DOHH2 (cell line): ENCODE data around the gene POLR2J2.
"Not testable (repeated sequence)": the region's sequence is repeated elsewhere in the genome, so short reads cannot be mapped to it uniquely, and the experiment has no call there.

Experiments
- H3F3A ChIP-seq: fragments of 200-600 bp; sonication (generic), shearing (Covaris generic); 2 replicates; pipeline ENCODE4 v1.6.0; 2016; ENCODE audit warnings: antibody characterized with exemption, mild to moderate bottlenecking; ENCODE audit not compliant: control insufficient read depth, insufficient read depth
- H3K27ac ChIP-seq: fragments of 200-600 bp; sonication (generic); 2 replicates; pipeline ENCODE4 v1.5.1; 2014; ENCODE audit warnings: low read depth, mild to moderate bottlenecking, low read length, moderate library complexity
- H3K27me3 ChIP-seq: fragments of 200-600 bp; sonication (generic); 2 replicates; pipeline ENCODE4 v1.6.1; 2014; ENCODE audit warnings: mild to moderate bottlenecking, low read length, mixed read lengths; ENCODE audit not compliant: control insufficient read depth
- H3K36me3 ChIP-seq: fragments of 200-600 bp; sonication (generic); 2 replicates; pipeline ENCODE4 v1.6.1; 2014; ENCODE audit warnings: mild to moderate bottlenecking, low read length, moderate library complexity, mixed read lengths; ENCODE audit not compliant: control insufficient read depth
- H3K4me1 ChIP-seq: fragments of 200-600 bp; sonication (generic); 2 replicates; pipeline ENCODE4 v1.6.1; 2014; ENCODE audit warnings: mild to moderate bottlenecking, low read length, mixed read lengths; ENCODE audit not compliant: control insufficient read depth
- H3K4me2 ChIP-seq: fragments of 200-600 bp; sonication (generic); 2 replicates; pipeline ENCODE4 v1.6.0; 2014; ENCODE audit warnings: mild to moderate bottlenecking, low read length, moderate library complexity
- H3K4me3 ChIP-seq: fragments of 200-600 bp; sonication (generic); 2 replicates; pipeline ENCODE4 v1.5.1; 2014; ENCODE audit warnings: mild to moderate bottlenecking, low read length, mixed read lengths
- H3K79me2 ChIP-seq: fragments of 200-600 bp; sonication (generic); 2 replicates; pipeline ENCODE4 v1.6.1; 2014; ENCODE audit warnings: mild to moderate bottlenecking, low read length, mixed read lengths; ENCODE audit not compliant: control insufficient read depth
- H3K9me2 ChIP-seq: fragments of 200-600 bp; sonication (generic); replicated peaks from 2 replicates; pipeline ENCODE4 v1.6.1; 2014; ENCODE audit warnings: mild to moderate bottlenecking, low read length, mixed read lengths; ENCODE audit not compliant: control insufficient read depth
- H3K9me3 ChIP-seq: fragments of 200-600 bp; sonication (generic); 2 replicates; pipeline ENCODE4 v1.6.1; 2014; ENCODE audit warnings: antibody characterized with exemption, low read length, mixed read lengths; ENCODE audit not compliant: control insufficient read depth, insufficient read depth
- H4K20me1 ChIP-seq: fragments of 200-600 bp; sonication (generic); 2 replicates; pipeline ENCODE4 v1.6.0; 2014; ENCODE audit warnings: low read depth, mild to moderate bottlenecking, antibody characterized with exemption, low read length, moderate library complexity; ENCODE audit not compliant: control insufficient read depth, insufficient read depth

Gene POLR2J2

DNA sequence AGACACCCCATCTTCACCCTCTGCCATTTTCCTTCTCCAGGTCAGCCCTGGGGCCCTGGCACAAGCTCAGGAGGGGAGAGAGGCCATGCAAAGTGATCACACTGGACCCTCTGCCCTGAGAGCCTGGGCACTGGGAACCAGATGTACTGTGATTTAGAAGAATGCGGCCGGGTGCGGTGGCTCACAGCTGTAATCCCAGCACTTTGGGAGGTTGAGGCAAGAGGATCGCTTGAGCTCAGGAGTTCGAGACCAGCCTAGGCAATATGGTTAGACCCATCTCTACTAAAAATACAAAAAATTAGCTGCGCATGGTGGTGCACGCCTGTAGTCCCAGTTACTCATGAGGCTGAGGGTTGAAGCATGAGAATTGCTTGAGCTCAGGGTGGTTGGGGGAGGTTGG, 23.6 kb downstream of the POLR2J2 start:
- H3K4me2 ChIP-seq, H4K20me1 ChIP-seq, H3K9me2 ChIP-seq, H3K9me3 ChIP-seq, H3K27me3 ChIP-seq, H3K4me3 ChIP-seq, H3K79me2 ChIP-seq, H3K36me3 ChIP-seq, H3K4me1 ChIP-seq, H3F3A ChIP-seq, H3K27ac ChIP-seq: not testable (repeated sequence)

DNA sequence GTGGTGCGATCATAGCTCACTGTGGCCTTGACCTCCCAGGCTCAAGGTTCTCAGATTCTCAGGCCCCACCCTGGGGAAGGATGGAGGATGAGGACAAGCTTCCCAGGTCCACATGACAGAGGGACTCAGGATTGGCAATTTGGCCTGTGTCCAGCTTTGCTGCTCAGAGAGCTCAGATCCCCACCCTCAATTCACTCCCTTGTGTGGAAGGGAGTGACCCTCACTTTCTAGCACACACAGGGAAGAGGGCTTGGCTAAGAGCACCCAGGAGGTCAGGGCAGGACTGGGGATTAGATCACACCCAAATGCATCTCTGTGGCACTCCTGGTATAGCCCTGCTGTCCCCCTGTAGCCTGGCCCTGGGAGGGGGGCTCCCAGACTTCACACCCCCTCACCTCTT, 28.1 kb downstream of the POLR2J2 start:
- H3K79me2 ChIP-seq, H3K27ac ChIP-seq, H3K4me1 ChIP-seq, H3K4me3 ChIP-seq, H3F3A ChIP-seq, H3K36me3 ChIP-seq, H3K9me2 ChIP-seq, H3K4me2 ChIP-seq, H3K27me3 ChIP-seq, H4K20me1 ChIP-seq, H3K9me3 ChIP-seq: not testable (repeated sequence)

DNA sequence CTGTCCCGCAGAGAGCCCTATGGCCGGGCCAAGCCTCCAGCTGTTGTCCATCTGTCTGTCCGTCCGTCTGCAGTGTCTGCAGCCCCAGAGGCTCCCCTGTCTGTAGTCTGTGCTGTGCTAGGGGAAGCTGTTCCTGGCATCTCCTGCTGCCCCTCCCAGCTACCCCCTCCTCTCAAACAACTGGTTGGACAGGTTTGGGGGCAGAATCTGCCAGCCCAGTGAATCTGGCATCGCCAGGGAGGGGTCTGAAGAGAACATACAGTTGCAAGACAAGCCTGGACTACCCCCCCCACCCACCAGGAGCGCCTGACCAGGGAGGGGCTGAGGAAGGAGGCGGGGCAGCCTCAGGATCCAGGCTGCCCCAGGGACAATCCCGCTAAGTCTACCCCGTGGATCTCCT, 28.8 kb downstream of the POLR2J2 start, which contains the start of gene UPK3BL1:
Gene UPK3BL1 (minus strand): TSS at position 101 of the 400 bp plus-strand sequence. CDS start 50 bp downstream, at position 51.
- H3F3A ChIP-seq, H4K20me1 ChIP-seq, H3K4me2 ChIP-seq, H3K9me2 ChIP-seq, H3K27ac ChIP-seq, H3K9me3 ChIP-seq, H3K4me1 ChIP-seq, H3K27me3 ChIP-seq, H3K36me3 ChIP-seq, H3K79me2 ChIP-seq, H3K4me3 ChIP-seq: not testable (repeated sequence)

DNA sequence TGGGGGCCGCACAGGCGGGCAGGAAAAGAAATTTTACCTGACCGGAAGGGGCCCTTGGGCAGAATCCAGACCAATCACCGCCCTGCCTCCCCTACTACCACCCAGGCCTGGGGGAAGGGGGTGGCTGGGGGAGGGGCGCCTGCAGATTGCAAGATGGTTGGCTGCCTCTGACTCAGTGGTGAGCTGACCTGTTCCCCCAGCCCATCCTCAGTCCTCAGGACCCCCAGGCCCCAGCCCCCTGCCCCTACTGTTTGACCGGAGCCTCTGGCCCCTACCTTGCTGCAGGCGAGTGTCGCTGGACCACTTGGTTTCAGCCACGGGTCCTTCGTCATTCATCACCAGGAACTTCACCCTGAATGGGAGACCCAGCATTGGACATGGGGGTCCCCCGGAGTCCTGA, 32.6 kb downstream of the POLR2J2 start:
- H4K20me1 ChIP-seq, H3K79me2 ChIP-seq, H3K9me3 ChIP-seq, H3K4me1 ChIP-seq, H3K36me3 ChIP-seq, H3K4me3 ChIP-seq, H3K27me3 ChIP-seq, H3K4me2 ChIP-seq, H3K27ac ChIP-seq, H3K9me2 ChIP-seq, H3F3A ChIP-seq: not testable (repeated sequence)

DNA sequence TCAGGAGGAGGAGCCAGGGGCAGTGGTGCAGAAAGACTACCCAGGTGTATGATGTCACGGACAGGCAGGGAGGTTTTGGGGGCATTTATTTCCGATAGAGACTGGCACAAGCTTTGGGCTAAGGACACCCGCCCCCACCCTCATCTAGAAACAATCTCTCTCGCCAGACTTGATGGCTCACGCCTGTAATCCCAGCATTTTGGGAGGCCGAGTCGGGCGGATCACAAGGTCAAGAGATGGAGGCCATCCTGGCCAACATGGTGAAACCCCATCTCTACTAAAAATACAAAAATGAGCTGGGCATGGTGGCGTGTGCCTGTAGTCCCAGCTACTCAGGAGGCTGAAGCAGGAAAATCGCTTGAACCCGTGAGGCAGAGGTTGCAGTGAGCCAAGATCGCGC, 34.5 kb downstream of the POLR2J2 start:
- not testable (repeated sequence) for H3K4me2 ChIP-seq, H3K27me3 ChIP-seq, H3K4me1 ChIP-seq, H3K9me2 ChIP-seq, H3K4me3 ChIP-seq, H3K9me3 ChIP-seq, H3K79me2 ChIP-seq, H3K27ac ChIP-seq, H3K36me3 ChIP-seq, H3F3A ChIP-seq, H4K20me1 ChIP-seq

DNA sequence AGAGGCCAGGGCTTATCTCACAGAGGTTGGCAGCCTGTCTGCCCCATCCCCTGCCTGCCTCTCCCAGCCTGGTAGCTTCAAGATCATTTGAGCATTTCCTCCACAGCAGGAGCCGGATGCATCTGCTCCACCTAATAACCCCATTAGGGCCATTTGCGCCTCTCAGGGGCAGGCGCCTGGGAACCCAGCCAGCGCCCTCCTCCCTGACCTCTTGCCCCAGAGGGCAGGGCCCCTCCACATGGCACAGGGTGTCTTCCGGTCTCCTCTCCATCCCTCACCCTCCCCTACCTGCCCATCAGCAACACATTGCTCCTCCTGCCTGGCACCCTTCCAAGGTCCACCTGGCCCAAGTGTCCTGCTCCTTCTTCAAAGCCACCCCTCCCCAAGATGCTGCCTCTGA, 36.1 kb downstream of the POLR2J2 start:
- H3K9me2 ChIP-seq, H3K36me3 ChIP-seq, H3K4me3 ChIP-seq, H3K27ac ChIP-seq, H3K27me3 ChIP-seq, H3K4me2 ChIP-seq, H3F3A ChIP-seq, H3K4me1 ChIP-seq, H4K20me1 ChIP-seq, H3K9me3 ChIP-seq, H3K79me2 ChIP-seq: not testable (repeated sequence)

DNA sequence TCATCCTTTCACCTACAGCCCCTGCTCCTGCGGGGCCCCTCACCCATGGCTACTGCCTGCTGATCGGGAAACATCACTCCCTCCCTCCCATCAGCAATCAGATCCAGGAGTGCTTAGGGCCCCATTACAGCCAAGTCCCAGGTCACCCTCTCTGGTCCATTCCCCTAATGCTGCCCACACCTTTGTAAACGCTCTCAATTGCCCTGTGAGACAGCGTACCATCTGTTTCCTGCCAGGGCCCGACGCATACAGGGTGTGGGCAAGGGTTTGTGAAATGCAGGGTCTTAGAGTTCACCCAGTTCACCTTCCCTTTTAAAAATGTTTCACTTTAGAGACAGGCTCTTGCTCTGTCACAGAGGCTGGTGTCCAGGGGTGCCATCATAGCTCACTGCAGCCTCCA, 37.2 kb downstream of the POLR2J2 start:
- not testable (repeated sequence) for H3K9me2 ChIP-seq, H3K4me1 ChIP-seq, H3K4me3 ChIP-seq, H3K36me3 ChIP-seq, H3K27ac ChIP-seq, H3F3A ChIP-seq, H3K27me3 ChIP-seq, H3K4me2 ChIP-seq, H3K79me2 ChIP-seq, H3K9me3 ChIP-seq, H4K20me1 ChIP-seq

DNA sequence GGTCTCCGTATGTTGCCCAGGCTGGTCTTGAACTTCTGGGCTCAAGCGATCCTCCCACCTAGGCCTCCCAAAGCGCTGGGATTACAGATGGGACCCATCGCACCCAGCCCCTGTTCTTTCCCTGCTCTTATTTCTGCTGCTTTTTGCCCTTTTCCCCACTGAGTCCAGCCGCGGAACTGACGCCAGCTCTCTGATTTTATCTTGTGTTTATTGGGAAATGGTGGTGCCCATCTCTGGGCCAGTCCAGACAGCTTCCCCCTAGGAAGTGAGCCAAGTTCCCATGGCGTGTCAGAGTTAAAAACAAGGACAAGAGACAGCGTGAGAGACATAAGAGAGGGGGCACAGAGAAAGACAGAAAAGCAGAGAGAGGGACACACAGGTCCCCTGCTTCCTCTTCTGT, 40.8 kb downstream of the POLR2J2 start:
- not testable (repeated sequence) for H3K9me2 ChIP-seq, H3K27ac ChIP-seq, H3K9me3 ChIP-seq, H3K79me2 ChIP-seq, H3F3A ChIP-seq, H4K20me1 ChIP-seq, H3K4me2 ChIP-seq, H3K36me3 ChIP-seq, H3K4me1 ChIP-seq, H3K4me3 ChIP-seq, H3K27me3 ChIP-seq
